GM12864 (cell line): ENCODE results near the gene NOCT.
"Not testable (repeated sequence)": the region's sequence is repeated elsewhere in the genome, so short reads cannot be mapped to it uniquely, and the experiment has no call there.

ENCODE experiments used
- DNase-seq: peaks from one replicate; pipeline ENCODE4 v3.0.0-alpha.2; 2011; ENCODE audit warnings: low read depth
- H3K4me3 ChIP-seq: 2 replicates; pipeline ENCODE4 v1.5.1; 2011; ENCODE audit warnings: mild to moderate bottlenecking, low read depth, low read length, control low read depth
- TF ChIP-seq, protein P1 (sequence below): IDR thresholded peaks from 2 replicates; pipeline ENCODE4 v1.5.1; 2011; ENCODE audit warnings: low read depth, mild to moderate bottlenecking, moderate library complexity, low read length, control low read depth, inconsistent platforms; ENCODE audit errors: missing control alignments

Gene NOCT

DNA sequence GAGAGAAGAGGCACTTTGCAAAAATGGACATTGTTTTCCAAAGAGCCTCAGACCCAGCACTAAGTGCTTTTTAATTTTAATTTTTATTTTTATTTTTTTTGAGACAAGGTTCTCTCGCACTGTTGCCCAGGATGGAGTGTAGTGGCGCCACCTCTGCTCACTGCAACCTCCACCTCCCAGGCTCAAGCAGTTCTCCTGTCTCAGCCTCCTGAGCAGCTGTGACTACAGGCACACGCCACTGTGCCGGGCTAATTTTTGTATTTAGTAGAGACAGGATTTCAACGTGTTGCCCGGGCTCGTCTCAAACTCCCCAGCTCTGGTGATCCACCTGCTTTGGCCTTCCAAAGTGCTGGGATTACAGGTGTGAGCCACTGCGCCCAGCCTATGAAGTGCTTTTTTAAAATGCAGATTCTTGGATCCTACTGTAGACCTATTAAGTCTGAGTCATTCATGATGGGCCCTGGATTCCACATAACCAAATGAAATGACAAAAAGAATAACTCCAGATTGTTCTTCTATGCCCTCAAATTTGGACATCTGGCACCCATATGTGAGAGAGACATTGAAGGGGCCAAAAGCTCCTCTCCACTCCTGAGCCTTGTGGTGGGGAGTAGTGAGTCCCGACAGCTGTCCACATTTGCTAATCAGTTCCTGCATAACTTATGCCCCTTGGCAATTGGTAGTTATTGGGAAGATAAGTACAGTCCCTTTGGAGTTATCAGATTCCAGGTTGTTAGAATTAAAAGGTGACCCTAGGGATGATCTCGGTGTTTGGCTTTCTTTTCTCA, 3.6 kb downstream of the NOCT start:
- no peak overlapping the region for H3K4me3 ChIP-seq
- DNase-seq, result no peak
- TF ChIP-seq, protein P1, sequence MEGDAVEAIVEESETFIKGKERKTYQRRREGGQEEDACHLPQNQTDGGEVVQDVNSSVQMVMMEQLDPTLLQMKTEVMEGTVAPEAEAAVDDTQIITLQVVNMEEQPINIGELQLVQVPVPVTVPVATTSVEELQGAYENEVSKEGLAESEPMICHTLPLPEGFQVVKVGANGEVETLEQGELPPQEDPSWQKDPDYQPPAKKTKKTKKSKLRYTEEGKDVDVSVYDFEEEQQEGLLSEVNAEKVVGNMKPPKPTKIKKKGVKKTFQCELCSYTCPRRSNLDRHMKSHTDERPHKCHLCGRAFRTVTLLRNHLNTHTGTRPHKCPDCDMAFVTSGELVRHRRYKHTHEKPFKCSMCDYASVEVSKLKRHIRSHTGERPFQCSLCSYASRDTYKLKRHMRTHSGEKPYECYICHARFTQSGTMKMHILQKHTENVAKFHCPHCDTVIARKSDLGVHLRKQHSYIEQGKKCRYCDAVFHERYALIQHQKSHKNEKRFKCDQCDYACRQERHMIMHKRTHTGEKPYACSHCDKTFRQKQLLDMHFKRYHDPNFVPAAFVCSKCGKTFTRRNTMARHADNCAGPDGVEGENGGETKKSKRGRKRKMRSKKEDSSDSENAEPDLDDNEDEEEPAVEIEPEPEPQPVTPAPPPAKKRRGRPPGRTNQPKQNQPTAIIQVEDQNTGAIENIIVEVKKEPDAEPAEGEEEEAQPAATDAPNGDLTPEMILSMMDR, result no peak

DNA sequence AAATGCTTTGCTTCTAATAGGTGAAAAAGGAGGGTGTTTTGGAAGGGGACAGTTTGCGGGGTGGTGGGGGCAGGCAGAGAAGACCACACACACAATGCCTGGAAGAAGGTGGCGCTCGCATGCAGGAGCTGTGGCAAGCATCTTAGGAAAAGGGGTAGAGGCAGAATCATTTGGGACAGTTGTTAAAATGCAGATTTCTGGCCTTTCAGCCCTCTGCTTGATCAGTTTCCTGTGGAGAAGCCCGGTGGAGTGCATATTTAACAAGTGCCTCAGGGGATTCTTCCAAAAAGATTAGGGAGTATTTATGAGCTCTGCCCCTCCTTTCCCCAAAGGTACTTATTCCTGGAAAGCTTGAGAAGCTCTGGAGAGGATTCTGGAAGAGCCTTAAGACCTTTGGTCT, 4.8 kb downstream of the NOCT start:
- DNase-seq, result no peak
- H3K4me3 ChIP-seq, result no peak overlapping the region
- TF ChIP-seq, protein P1, result no peak

DNA sequence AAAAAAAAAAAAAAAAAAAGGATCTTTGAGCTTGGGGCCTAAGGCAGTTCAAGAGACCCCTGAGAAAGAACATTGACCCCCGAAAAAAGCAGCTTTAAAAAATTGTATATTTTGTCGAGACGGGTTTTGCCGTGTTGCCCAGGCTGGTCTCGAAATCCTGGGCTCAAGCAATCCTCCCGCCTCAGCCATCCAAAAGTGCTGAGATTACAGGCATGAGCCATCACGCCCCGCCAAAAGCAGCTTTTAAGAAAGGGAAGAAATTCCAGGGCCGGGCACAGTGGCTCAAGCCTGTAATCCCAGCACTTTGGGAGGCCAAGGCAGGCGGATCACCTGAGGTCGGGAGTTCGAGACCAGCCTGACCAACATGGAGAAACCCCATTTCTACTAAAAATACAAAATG, 5.5 kb downstream of the NOCT start:
- not testable (repeated sequence) for DNase-seq, H3K4me3 ChIP-seq

DNA sequence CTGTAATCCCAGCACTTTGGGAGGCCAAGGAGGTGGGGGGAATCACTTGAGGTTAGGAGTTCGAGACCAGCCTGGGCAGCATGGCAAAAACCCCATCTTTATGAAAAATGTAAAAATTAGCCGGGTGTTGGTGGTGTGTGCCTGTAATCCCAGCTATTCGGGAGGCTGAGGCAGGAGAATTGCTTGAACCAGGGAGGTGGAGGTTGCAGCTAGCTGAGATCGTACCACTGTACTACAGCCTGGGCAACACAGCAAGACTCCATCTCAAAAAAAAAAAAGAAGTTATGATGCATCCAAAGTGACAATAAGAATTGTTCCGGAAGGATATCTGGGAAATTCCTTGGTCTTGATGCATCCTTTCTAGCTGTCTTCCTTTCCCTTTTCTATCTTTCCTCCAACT, 7.3 kb downstream of the NOCT start:
- TF ChIP-seq, protein P1, result no peak
- DNase-seq, result no peak
- H3K4me3 ChIP-seq, result no peak overlapping the region

DNA sequence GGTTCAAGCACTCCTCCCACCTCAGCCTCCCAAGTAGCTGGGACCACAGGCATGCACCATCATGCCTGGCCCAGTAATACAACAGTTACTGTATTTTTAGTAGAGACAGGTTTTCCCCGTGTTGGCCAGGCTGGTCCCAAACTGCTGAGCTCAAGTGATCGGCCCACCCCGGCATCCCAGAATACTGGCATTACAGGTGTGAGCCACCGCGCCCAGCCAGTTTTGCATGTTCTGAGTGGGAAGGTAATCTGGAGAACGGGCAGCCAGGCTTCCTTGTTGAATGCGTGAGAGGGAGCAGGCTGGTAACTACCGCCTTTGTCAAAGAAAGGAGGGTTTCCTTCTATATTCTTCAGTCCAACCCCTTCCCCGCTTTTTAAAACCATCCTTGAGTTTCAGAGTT, 9.1 kb downstream of the NOCT start:
- no peak overlapping the region for H3K4me3 ChIP-seq
- TF ChIP-seq, protein P1, result no peak
- no peak for DNase-seq

DNA sequence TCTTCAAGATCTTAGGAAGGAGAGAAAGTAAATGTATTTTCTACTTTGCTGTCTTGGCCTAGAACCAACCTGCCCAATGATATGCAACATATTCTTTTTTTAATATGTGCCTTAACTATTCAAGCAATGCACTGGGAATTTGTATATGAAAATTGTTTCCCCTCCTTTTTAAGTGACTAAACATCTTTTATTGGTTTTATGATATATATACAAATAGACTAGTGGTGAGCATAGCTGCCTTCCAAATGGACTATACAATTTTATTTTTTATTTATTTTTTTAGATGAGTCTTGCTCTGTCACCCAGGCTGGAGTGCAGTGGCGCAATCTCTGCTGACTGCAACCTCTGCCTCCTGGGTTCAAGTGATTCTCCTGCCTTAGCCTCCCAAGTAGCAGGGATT, 10.3 kb downstream of the NOCT start:
- DNase-seq, result no peak
- TF ChIP-seq, protein P1, result no peak
- no peak overlapping the region for H3K4me3 ChIP-seq

DNA sequence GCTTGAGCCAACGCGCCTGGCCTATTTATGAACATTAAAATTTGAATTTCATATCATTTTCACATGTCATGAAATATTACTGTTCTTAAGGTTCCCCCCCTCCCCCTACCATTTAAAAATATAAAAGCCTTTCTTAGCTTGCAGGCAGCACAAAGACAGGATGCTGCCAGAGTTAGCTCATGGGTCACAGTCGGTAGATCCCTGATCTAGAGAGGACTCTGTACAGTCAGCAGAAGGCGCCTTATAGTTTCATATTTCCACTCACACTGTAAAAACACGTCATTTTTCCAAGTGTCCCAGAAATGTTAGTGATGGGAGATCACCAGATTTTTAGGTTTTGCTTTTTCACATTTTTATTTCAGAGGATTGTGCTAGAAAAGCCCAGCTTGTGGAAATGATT, 12.2 kb downstream of the NOCT start:
- TF ChIP-seq, protein P1, result no peak
- no peak for DNase-seq
- no peak overlapping the region for H3K4me3 ChIP-seq
